Stimulated activated naive B cell treated with anti-CD40 and anti-IgM and Interleukin-4, amounts not matched to agents 10 μg/mL and 1 μg/mL and 100 μg/mL, for 72 hours (primary cell): ENCODE results near the gene PPP1R37.

Experiments used
- ATAC-seq, 2 donors: fragments of 150-1000 bp; cut with Tn5 transposase; replicated peaks; 2 replicates each; pipeline ENCODE4 v1.10.0; 2021; ENCODE audit warnings: moderate library complexity in 1 of 2
- DNase-seq: peaks from one replicate; pipeline ENCODE4 v3.0.0; 2021
- H3K27ac Mint-ChIP-seq: one replicate; pipeline ENCODE4 v1.8.0; 2022; ENCODE audit warnings: mild to moderate bottlenecking, mixed read lengths
- H3K27me3 Mint-ChIP-seq, 2 donors: one replicate each; pipeline ENCODE4 v1.8.0; 2022; ENCODE audit warnings: mixed read lengths in 2 of 2
- H3K36me3 Mint-ChIP-seq, 2 donors: one replicate each; pipeline ENCODE4 v1.8.0; 2022; ENCODE audit warnings: mixed read lengths in 2 of 2, mild to moderate bottlenecking in 1 of 2
- H3K4me1 Mint-ChIP-seq, 2 donors: one replicate each; pipeline ENCODE4 v1.8.0; 2022; ENCODE audit warnings: mixed read lengths in 2 of 2, mild to moderate bottlenecking in 1 of 2
- H3K4me3 Mint-ChIP-seq, 2 donors: one replicate each; pipeline ENCODE4 v1.8.0; 2022; ENCODE audit warnings: mild to moderate bottlenecking in 2 of 2, mixed read lengths in 2 of 2, moderate library complexity in 1 of 2
- H3K9me3 Mint-ChIP-seq, 2 donors: one replicate each; pipeline ENCODE4 v1.8.0; 2022; ENCODE audit warnings: mixed read lengths in 2 of 2, mild to moderate bottlenecking in 1 of 2

PPP1R37 gene

DNA sequence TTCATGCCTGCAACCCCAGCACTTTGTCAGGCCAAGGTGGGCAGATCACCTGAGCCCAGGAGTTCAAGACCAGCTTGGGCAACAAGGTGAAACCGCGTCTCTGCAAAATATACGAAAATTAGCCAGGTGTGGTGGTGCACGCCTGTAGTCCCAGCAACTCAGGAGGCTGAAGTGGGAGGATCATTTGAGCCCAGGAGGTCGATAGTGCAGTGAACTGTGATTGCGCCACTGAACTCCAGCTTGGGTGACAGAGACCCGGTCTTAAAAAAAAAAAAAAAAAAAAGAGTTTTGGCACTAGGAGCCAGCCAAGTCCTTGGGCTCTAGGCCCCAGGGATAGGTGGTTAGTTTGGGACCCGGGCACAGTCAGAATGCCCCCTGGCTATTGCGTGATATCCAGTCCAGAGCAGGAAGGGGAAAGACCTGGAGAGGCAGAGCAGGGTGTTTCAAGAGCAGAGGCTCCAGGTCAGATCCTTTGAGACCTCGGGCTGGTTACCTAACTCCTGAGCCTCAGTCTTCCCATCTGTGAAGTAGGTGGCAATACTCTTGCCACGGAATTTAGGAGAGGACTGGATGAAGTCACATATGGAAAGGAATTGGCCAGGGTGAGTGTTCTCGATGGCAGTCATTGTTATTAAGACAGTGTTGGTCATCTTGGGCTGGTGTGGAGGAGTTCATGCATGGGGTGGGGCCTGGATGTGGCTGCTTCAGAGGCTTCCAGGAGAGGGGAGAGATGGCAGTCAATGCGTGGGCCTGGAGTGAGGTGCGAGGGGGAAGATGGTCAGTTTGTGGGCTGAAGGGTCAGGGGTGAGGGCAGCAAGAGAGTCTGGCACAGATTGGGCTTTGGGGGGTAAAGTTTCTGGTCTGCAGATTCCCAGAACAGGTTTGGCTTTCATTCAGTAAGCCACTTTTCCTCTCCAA lies 2.8 kb downstream of the PPP1R37 start:
- DNase-seq (no peak), ATAC-seq (no peak)
- no peak overlapping the region for H3K4me3 Mint-ChIP-seq
- no peak overlapping the region for H3K27ac Mint-ChIP-seq
- peaks cover 2 to 4% of the 10 kb centered on the region in 2 donors for H3K9me3 Mint-ChIP-seq
- no peaks in the 10 kb centered on the region for H3K27me3 Mint-ChIP-seq
- peaks cover 50 to 73% of the 10 kb centered on the region in 2 donors for H3K4me1 Mint-ChIP-seq
- H3K36me3 Mint-ChIP-seq = peaks cover 7 to 35% of the 10 kb centered on the region in 2 donors

DNA sequence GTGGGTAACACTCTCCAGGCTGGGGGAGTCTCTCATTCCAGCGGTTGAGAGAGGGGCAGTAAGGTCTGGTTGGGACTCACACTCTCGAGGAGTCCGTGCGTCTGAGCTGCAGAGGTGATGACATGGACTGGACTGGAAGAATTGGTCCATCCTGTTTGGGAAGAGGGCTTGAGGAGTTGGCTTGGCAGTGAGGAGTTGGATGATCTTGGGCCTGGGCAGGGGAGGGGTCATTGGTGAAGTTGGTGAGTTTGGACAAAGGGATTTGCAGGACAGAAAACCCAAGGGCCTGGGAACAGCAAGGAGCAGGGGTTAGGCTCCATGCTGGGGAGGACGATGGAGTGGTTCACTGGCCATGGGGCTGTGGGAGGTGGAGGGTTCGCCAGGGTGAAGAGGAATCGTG lies 3.7 kb downstream of the PPP1R37 start:
- no peaks in the 10 kb centered on the region for H3K27me3 Mint-ChIP-seq
- peaks cover 0 to 27% of the 10 kb centered on the region in 2 donors for H3K36me3 Mint-ChIP-seq
- peaks cover 50 to 71% of the 10 kb centered on the region in 2 donors for H3K4me1 Mint-ChIP-seq
- H3K9me3 Mint-ChIP-seq = no peaks in the 10 kb centered on the region
- H3K4me3 Mint-ChIP-seq = no peak overlapping the region
- DNase-seq (no peak), ATAC-seq (no peak)
- peak overlapping the region; percentile 65 for H3K27ac Mint-ChIP-seq

DNA sequence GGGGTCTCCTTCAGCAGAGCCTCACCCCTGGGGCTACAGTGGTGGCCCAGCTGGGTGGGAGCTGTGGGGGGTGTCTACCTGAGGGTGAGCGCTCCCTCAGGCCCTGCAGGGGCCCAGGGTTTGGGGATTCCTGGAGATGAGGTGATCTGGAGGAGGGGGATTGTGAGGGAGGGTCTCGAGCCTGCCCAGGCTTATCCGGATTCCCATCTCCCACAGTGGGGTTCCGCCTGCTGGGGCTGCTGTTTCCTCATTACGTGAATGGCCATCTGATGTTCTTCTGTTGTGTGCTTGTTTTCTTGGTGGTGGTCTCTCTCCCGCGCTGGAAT lies 4.4 kb downstream of the PPP1R37 start:
- Mint-ChIP-seq H3K4me3 (no peak overlapping the region), H3K4me1 (peaks cover 53 to 69% of the 10 kb centered on the region in 2 donors), H3K36me3 (peaks cover 0 to 27% of the 10 kb centered on the region in 2 donors), H3K27me3 (no peaks in the 10 kb centered on the region), H3K9me3 (no peaks in the 10 kb centered on the region), H3K27ac (peak overlapping the region; percentile 74)
- DNase-seq = no peak
- no peak for ATAC-seq

DNA sequence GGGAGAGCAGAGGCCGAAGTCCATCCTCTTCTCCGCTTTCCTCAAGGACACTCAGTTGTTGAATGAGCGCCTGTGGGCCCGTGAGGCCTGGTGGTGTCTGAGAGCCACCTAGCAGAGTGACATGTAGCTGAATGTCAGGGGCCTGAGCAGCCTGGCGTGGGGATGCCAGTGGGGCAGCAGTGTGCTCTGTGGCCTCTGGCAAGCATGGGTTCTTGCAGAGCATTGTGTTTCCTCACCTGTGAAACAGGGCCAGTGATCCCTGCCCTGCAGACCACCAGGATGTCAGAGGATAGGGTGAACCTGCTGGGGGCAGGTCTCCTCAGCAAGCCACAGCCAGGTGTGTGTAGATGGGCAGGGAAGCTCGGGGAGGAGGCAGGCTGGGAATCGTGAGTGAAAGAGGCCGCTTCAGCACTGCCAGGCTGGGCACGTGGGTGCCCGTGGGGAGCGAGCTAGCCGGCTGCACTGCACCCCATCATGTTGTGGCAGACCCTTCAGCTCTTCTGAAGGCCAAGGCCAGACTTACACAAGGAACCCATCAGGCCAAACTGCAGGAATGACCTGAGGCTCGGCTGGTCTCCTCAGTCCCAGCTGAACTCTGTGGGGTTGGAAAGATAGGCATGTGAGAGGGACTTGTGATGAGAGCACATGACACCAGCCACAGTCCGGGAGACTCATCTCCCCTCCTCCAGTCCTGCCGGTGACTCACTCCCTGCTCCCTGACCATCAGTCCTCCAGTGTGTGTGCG lies 5.0 kb downstream of the PPP1R37 start:
- Mint-ChIP-seq H3K4me3 (no peak overlapping the region), H3K27ac (peak overlapping the region; percentile 74), H3K36me3 (peaks cover 0 to 27% of the 10 kb centered on the region in 2 donors), H3K27me3 (no peaks in the 10 kb centered on the region), H3K9me3 (no peaks in the 10 kb centered on the region), H3K4me1 (peaks cover 57 to 69% of the 10 kb centered on the region in 2 donors)
- ATAC-seq (no peak), DNase-seq (no peak)

DNA sequence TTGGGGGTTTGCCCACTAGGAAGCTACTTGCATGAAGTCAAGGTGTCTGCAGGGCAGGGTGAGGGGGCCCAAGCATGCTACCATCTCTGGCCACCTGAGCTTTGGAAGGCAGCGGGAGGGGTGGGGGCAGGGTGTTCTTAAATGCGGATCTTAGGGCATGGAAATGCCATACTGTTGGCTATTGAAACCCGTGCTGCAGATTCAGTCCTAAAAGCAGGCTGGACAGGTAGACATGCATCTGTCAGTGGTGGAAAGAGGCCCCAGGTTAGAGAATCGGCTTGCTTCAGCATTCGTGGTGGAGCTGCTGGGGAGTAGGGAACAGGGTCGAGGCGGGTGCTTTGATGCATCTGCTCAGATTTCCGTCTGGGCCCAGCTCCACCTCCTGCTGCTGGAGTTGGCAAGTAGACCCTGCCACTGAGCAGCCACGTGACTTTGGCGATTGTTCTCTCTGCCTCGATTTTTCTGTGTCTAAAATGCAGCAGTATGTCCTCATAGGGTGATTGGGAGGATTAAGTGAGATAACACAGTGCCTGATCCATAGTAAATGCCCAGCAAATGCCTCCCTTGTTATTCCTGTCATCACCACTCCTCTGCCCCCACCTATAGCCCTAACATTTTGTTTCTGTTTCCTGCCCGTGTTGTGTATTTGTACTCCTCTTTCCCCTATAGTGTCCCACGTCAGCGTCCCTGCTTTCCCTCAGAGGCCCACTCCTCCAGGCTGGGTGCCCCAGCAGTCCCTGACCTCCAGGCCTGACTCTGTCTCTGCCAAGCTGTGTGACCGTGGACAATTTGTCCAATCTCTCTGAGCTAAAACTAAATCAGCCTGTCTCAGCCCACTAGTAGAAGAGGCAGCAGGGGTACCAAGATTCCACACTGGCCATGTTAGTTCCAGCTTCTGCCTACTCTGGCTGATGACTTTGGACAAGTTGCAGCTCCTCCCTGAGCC lies 5.8 kb downstream of the PPP1R37 start:
- Mint-ChIP-seq H3K4me1 (peaks cover 58 to 71% of the 10 kb centered on the region in 2 donors), H3K27me3 (no peaks in the 10 kb centered on the region), H3K27ac (no peak overlapping the region), H3K9me3 (no peaks in the 10 kb centered on the region), H3K36me3 (peaks cover 0 to 23% of the 10 kb centered on the region in 2 donors), H3K4me3 (no peak overlapping the region)
- DNase-seq (no peak), ATAC-seq (no peak)

DNA sequence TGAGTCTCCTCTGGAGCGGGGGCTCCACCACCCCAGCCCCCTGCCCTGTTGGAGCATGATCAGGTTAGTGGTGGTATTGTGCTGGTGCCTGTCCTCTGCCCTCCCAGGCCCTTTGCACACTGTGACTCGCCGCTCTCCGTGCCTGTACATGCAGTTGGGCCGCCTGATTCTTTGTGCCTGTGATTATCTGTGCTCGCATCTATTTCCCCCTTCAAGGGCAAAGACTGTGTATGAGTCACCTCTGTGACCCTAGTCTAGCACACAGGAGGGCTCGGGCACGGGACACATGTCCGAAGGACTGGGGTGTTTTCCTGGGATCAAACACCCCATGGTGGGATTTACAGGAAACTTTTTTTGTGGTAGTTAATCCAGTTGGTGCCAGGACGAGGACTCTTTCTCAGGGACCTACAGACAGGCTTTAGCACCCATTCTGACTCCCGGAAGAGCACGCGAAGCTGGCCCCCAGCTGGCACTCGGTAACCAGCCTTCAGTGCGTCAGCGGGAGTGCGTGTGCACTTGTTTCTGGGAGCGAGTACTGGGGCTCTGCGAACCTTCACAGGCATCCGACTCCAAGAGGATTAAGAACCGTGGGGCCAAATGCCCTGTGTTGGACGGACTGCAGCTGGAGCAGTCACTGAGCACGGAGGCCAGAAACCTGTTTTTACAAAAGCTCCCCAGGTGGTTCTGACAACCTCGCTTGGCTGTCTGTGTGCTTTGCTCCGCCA lies 6.7 kb downstream of the PPP1R37 start:
- ATAC-seq = no peak
- no peaks in the 10 kb centered on the region for H3K27me3 Mint-ChIP-seq
- H3K4me1 Mint-ChIP-seq = peaks cover 60 to 71% of the 10 kb centered on the region in 2 donors
- peaks cover 2 to 20% of the 10 kb centered on the region in 2 donors for H3K36me3 Mint-ChIP-seq
- DNase-seq = no peak
- H3K4me3 Mint-ChIP-seq = no peak overlapping the region
- H3K9me3 Mint-ChIP-seq = no peaks in the 10 kb centered on the region
- no peak overlapping the region for H3K27ac Mint-ChIP-seq

DNA sequence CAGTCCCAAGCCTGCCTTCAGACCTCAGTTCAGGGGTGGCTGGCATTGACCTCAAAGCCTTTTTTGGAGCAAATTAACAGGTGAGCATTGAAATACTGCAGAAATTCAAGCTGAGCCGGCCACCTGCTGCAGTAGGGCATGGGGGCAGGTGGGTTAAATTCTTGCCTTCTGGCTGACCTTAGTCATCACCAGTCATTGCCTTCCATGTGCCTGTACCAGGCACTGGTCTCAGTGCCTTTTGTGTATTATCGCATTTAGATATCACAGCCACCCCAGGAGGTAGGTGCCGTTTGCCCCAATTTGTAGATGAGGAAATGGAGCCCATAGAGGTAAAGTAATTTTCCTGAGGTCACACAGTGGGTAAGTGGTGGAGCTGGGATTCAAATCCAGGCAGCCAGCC lies 7.2 kb downstream of the PPP1R37 start:
- Mint-ChIP-seq H3K4me1 (peaks cover 62 to 73% of the 10 kb centered on the region in 2 donors), H3K27me3 (no peaks in the 10 kb centered on the region), H3K36me3 (peaks cover 4 to 20% of the 10 kb centered on the region in 2 donors), H3K9me3 (no peaks in the 10 kb centered on the region), H3K27ac (peak overlapping the region; percentile 38), H3K4me3 (no peak overlapping the region)
- DNase-seq (no peak), ATAC-seq (no peak)

DNA sequence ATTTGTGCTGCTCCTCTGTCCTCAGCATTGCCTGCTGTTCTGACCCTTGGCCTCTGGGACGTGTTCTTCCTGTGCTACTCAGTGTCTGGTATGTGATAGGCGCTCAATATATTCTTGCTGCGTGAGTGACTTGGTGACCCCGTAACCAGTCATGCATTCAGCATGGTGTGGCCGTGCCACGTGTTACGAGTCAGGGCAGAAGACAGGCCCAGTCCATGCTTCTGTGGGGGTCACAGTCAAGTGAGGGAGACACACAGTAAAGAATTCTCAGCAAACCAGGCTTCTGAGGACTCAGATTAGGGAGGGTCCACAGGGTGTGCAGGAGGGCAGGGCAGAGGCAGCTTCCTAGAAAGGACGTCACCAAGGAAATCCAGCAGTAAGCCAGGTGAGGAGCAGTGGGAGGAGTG lies 7.9 kb downstream of the PPP1R37 start:
- DNase-seq (no peak), ATAC-seq (no peak)
- Mint-ChIP-seq H3K27me3 (no peaks in the 10 kb centered on the region), H3K27ac (peak overlapping the region; percentile 32), H3K4me1 (peaks cover 66 to 76% of the 10 kb centered on the region in 2 donors), H3K36me3 (peaks cover 4 to 19% of the 10 kb centered on the region in 2 donors), H3K9me3 (no peaks in the 10 kb centered on the region), H3K4me3 (no peak overlapping the region)

DNA sequence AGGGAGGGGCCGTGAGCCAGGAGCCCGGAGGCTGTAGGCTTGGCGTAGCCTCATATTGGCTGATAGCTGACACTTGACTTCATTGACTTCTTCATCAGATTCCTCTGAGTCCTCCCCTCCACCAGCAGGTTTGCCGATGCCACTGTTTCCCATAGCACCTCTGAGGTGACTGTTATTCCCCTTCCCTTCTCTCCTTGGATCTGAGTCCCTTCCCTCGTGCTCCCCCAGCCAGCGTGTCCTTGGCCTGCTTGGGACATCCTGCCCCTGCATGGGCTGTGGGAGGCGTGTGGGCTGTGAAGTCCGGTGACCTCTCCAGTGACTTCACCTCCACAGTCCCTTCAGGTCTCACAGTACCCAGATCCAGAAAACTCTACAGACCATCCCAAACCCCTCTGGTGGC lies 8.8 kb downstream of the PPP1R37 start:
- peaks cover 57 to 67% of the 10 kb centered on the region in 2 donors for H3K4me1 Mint-ChIP-seq
- no peak for ATAC-seq
- no peaks in the 10 kb centered on the region for H3K27me3 Mint-ChIP-seq

DNA sequence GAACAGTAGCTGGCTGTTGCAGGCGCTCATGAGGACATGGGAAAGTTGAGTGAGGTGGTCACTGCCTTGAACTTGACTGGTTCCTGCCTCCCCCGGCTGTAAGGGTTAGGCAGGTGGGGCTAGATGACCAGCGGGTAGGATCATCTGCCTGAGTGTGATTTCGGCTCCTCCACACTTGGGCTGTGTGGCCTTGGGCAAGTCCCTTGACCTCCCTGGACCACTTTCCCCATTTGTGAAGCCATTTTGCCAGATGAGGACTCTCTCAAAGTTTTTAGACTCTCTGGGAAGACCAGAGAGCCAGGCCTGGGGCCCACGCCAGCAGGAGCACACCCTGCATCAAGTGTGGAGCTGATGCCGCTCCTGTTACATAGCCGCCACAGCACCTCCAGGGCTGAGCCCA lies 9.5 kb downstream of the PPP1R37 start:
- ATAC-seq (no peak), DNase-seq (no peak)
- Mint-ChIP-seq H3K4me1 (peaks cover 52 to 61% of the 10 kb centered on the region in 2 donors), H3K9me3 (no peaks in the 10 kb centered on the region), H3K27ac (no peak overlapping the region), H3K4me3 (no peak overlapping the region), H3K27me3 (no peaks in the 10 kb centered on the region), H3K36me3 (peaks cover 4 to 8% of the 10 kb centered on the region in 2 donors)

More for the DNA sequence above, 8.8 kb downstream of the PPP1R37 start:
- peaks cover 4 to 12% of the 10 kb centered on the region in 2 donors for H3K36me3 Mint-ChIP-seq
- peak overlapping the region; percentile 48 for H3K27ac Mint-ChIP-seq
- no peak overlapping the region for H3K4me3 Mint-ChIP-seq
- DNase-seq = no peak
- no peaks in the 10 kb centered on the region for H3K9me3 Mint-ChIP-seq

DNA sequence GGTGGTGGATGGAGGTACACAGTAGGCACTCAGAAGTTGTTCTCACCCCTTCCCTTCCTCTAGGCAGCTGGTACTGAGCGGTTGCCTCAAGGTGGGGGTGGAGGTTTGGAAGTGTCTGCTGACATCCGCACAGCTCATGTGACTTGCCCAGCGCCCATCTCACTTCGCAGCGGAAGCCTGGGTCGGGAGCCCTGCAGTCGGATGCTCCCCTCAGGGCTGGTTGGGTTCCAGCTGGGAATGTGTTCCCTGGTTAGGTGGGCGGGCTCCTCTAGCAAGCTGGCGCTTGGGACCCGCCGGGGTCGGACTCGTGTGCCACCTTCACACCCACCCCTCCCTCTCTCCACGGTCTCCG lies 10.2 kb downstream of the PPP1R37 start:
- ATAC-seq (peak; percentile 75 to 82), DNase-seq (no peak)
- Mint-ChIP-seq H3K36me3 (peaks cover 4 to 8% of the 10 kb centered on the region in 2 donors), H3K27ac (no peak overlapping the region), H3K4me1 (peaks cover 48 to 62% of the 10 kb centered on the region in 2 donors), H3K4me3 (peak overlapping the region; percentile 39 to 64), H3K27me3 (no peaks in the 10 kb centered on the region), H3K9me3 (no peaks in the 10 kb centered on the region)

DNA sequence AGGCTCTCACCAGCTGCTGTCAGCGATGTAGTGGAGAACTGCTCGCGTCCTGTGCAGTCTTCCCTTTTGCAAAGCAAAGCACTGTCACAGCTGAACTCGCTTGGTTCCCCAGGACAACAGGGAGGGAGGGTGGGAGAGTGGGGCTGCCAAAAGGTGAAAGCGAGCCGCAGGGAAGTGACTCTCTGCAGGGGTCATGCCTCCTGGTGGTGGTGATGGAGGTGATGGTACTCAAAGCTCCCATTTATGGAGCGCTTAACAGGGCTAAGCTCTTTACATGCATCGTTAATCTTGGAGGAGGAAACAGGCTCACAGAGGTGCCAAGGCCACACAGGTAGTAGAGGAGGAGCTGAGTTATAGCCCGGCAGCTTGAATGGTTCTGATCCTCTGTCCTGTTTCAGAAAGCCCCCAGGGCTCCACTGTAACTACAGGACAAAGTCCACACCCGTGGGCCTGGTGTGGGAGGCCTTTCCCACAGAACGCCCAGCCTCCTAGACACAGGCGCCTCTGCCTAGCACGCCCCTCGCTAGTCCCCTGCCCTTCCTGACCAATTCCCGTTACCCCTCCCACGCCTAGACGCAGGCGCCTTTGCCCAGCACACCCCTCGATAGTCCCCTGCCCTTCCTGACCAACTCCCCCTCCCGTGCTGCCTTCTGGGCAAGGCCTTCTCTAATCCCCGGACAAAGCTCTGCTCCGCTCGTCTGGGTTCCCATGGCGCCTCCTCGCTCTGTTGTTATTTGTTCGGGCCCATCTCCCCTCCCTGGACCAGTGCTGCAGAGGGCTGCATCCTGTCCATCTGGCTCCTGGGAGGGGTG lies 10.7 kb downstream of the PPP1R37 start:
- peak overlapping the region; percentile 70 for H3K27ac Mint-ChIP-seq
- peaks cover 46 to 65% of the 10 kb centered on the region in 2 donors for H3K4me1 Mint-ChIP-seq

More for the DNA sequence above, 10.7 kb downstream of the PPP1R37 start:
- H3K9me3 Mint-ChIP-seq = no peaks in the 10 kb centered on the region
- H3K4me3 Mint-ChIP-seq = peak overlapping the region; percentile 39 to 64
- no peaks in the 10 kb centered on the region for H3K27me3 Mint-ChIP-seq
- DNase-seq (no peak), ATAC-seq (peak; percentile 57 to 65)
- peaks cover 4 to 8% of the 10 kb centered on the region in 2 donors for H3K36me3 Mint-ChIP-seq
